ENCODE measurements around the gene ATN1. TPM values are rescaled to one million over a fixed set of nuclear protein-coding genes. Genes with fewer than 3 reads are reported as not detected.

ATN1 gene, protein sequence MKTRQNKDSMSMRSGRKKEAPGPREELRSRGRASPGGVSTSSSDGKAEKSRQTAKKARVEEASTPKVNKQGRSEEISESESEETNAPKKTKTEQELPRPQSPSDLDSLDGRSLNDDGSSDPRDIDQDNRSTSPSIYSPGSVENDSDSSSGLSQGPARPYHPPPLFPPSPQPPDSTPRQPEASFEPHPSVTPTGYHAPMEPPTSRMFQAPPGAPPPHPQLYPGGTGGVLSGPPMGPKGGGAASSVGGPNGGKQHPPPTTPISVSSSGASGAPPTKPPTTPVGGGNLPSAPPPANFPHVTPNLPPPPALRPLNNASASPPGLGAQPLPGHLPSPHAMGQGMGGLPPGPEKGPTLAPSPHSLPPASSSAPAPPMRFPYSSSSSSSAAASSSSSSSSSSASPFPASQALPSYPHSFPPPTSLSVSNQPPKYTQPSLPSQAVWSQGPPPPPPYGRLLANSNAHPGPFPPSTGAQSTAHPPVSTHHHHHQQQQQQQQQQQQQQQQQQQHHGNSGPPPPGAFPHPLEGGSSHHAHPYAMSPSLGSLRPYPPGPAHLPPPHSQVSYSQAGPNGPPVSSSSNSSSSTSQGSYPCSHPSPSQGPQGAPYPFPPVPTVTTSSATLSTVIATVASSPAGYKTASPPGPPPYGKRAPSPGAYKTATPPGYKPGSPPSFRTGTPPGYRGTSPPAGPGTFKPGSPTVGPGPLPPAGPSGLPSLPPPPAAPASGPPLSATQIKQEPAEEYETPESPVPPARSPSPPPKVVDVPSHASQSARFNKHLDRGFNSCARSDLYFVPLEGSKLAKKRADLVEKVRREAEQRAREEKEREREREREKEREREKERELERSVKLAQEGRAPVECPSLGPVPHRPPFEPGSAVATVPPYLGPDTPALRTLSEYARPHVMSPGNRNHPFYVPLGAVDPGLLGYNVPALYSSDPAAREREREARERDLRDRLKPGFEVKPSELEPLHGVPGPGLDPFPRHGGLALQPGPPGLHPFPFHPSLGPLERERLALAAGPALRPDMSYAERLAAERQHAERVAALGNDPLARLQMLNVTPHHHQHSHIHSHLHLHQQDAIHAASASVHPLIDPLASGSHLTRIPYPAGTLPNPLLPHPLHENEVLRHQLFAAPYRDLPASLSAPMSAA (N-terminal part only)
- 8.4 and 17.5 TPM in 2 replicates for total RNA-seq

DNA sequence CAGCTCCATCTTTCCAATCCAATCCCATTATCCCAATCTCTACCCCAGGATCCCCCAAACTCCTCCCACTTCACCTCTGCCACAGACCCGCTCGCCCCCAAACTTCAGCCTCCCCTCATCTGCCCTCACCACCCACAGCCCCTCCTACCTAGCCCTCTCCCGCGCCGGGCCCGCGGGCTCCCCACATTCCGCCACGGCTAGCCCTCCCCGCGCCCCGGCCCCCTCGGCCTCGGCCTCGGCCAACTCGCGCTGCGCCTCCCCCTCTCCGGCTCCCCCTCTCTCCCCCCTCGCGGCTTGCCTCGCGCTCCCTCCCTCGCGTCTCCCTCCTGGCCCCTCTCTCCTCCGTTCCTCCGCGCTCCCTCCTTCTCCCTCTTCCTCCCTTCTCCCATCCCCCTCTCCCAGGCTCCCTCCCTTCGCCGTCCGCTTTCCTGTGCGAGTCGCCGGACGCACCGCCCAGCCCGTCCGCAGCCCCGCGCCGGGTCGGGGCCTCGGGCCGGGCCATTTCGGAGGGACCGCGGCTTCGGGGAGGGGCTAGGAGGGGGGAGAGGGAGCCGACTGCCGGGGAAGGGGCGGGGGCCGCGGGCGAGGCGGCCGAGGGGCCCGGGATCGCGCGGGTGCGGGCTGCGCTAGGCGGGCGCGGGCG, at the start of gene ATN1:
Gene ATN1, plus strand, starts transcription at position 581 of the 643 bp plus-strand sequence. CDS start 6,043 bp downstream, outside the sequence.

DNA sequence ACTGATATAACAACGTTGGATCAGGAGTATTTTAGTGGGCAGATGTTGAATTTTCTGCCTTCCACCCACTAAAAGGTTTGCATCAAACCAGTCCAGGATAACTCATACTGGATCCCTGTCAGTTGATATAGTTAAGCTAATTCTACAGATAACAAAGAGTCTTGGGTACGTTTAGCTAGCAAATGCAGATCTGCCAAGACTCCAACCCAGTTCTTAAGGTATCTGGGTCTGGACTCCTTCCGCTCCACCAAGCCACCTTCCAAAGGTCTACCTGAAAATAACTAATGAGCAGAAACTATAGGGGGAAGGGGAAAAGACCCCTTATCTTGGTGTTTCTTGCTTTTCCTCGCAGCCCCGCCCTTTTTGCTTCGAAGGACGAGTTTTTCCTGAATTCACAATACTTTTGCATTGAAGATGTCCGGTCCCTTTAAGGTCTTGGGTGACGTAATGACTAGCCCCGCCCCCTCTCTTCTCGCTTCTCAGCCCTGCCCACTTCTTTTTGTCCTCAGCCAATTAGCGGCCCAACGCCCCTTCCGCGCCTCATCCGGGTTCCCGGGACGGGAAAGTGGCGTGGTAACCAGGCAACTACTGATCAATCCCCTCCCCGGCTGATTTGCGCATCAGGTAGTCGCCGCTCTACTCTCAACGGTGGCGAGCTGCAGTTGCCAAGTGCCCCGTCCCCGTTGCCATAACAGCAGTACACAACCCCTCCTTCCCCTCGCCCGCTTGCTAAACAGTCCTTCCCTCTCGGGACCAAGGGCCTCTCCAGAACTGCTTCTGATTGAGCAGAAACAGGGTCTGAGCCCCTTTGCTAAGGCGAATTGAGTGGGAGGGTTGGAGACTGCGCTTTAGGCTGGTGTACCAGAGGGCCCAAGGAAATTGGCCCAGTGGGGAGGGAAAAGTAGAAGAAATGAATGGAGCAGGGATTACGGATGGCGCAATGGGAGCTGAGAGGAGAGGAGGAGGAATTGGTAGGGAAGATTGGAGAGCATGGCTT, 23.2 kb upstream of the ATN1 start, which contains the start of gene LRRC23:
Gene LRRC23, plus strand, starts transcription at position 543 of the 997 bp plus-strand sequence. CDS start 812 bp downstream, outside the sequence.

DNA sequence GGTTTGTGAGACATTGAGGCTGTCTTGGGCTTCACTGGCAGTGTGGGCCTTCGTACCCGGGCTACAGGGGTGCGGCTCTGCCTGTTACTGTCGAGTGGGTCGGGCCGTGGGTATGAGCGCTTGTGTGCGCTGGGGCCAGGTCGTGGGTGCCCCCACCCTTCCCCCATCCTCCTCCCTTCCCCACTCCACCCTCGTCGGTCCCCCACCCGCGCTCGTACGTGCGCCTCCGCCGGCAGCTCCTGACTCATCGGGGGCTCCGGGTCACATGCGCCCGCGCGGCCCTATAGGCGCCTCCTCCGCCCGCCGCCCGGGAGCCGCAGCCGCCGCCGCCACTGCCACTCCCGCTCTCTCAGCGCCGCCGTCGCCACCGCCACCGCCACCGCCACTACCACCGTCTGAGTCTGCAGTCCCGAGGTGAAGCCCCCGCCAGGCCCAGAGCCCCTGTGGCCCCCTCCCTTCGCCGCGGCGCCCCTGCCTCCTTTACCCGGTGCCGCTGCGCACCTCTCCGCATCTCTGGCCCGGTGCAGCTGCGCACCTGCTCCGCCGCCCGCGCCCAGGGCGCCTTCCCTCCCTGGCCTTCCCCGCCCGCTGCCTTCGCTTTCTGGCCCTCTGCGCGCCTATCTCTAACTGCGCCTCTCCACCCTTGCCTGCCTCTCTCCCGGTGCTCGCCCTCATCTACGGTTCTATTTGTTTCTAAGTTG, 13.4 kb upstream of the ATN1 start, which contains the start of gene ENO2:
Gene ENO2, plus strand, starts transcription at position 335 of the 701 bp plus-strand sequence. CDS start 1,253 bp downstream, outside the sequence.

DNA sequence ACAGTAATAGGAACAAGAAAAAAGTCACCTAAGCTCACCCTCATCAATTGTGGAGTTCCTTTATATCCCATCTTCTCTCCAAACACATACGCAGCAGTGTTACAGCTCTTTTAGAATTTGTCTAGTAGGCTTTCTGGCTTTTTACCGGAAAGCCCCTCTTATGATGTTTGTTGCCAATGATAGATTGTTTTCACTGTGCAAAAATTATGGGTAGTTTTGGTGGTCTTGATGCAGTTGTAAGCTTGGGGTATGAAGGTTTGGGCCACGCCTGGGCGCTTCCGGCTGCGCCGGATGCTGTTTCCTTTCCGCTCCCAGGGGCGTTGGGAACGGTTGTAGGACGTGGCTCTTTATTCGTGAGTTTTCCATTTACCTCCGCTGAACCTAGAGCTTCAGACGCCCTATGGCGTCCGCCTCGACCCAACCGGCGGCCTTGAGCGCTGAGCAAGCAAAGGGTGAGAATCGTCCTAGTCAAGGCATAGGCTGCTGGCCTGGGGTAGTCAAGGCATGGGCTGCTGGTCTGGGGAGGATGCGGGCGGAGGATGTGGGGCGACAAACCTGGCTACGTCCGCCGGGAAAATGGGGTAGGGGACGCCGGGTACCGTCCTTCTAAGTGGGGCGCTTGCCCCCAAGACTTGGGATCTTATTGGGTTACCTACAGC, 16.1 kb downstream of the ATN1 start, which contains the start of the genes C12orf57 and RNU7-1:
Gene C12orf57, plus strand, starts transcription at position 301 of the 659 bp plus-strand sequence. Its CDS starts 100 bp downstream, at position 401.
Gene RNU7-1, plus strand, starts transcription at position 95 of the 659 bp plus-strand sequence.

DNA sequence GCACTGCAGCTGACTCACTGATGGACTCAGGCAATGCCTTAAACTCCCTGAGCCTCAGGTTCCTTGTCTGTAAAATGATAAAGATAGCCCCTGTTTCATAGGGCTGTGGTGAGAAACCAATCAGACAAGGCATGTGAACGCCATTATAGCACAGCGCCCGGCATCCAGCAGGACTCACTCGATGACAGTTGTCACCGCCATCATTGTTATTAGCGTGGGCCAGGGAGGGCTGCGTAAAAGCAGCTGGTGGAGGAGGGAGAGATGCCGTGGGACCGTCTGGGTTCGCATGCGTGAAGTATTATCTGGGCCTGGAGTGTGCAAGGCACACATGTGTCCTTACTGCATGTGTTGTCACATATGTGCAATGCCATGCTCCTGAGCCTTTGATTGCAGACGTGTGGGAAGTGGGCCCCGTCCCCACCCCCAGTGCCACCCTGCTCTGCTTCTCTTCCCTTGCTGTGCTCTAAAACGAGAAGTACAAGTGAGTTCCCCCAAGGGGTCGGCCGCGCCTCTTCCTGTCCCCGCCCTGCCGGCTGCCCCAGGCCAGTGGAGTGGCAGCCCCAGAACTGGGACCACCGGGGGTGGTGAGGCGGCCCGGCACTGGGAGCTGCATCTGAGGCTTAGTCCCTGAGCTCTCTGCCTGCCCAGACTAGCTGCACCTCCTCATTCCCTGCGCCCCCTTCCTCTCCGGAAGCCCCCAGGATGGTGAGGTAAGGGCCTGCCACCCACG, 23.2 kb downstream of the ATN1 start, which contains the start of gene PTPN6:
Gene PTPN6, plus strand, starts transcription at position 546 of the 730 bp plus-strand sequence. Its CDS starts 157 bp downstream, at position 703.

Other genes starting within 250 kb of the ATN1 start
- 11.6 and 14.3 TPM in 2 replicates for gene ZNF384, start 238.6 kb upstream of the ATN1 start, total RNA-seq
- not detected in 2 replicates for gene PIANP, start 227.1 kb upstream of the ATN1 start, total RNA-seq
- gene COPS7A, start 203.9 kb upstream of the ATN1 start, total RNA-seq, result 78.2 and 94.5 TPM in 2 replicates
- gene MLF2, start 174.8 kb upstream of the ATN1 start, total RNA-seq, result 359 and 402 TPM in 2 replicates
- 102 and 124 TPM in 2 replicates for gene PTMS, start 161.6 kb upstream of the ATN1 start, total RNA-seq
- 0.08 TPM in 1 of 2 replicates, not detected in the other for gene LAG3, start 155.4 kb upstream of the ATN1 start, total RNA-seq
- not detected in 2 replicates for gene CD4, start 138.4 kb upstream of the ATN1 start, total RNA-seq
- not detected in 2 replicates for gene GPR162, start 106.1 kb upstream of the ATN1 start, total RNA-seq
- gene P3H3, start 99.6 kb upstream of the ATN1 start, total RNA-seq, result 10.6 and 15.9 TPM in 2 replicates
- gene GNB3, start 87.0 kb upstream of the ATN1 start, total RNA-seq, result 0.47 and 0.49 TPM in 2 replicates
- 16.6 and 52.9 TPM in 2 replicates for gene CDCA3, start 76.7 kb upstream of the ATN1 start, total RNA-seq
- gene USP5, start 75.8 kb upstream of the ATN1 start, total RNA-seq, result 62.9 and 69.8 TPM in 2 replicates
- gene TPI1, start 60.4 kb upstream of the ATN1 start, total RNA-seq, result 989 and 1,326 TPM in 2 replicates
- 12.8 and 13.2 TPM in 2 replicates for gene SPSB2, start 54.7 kb upstream of the ATN1 start, total RNA-seq
- gene LRRC23, start 23.1 kb upstream of the ATN1 start, total RNA-seq, result 4.1 and 6.2 TPM in 2 replicates
- 0.68 and 2.1 TPM in 2 replicates for gene ENO2, start 13.4 kb upstream of the ATN1 start, total RNA-seq
- gene RNU7-1, start 15.9 kb downstream of the ATN1 start, total RNA-seq, result not detected in 2 replicates
- gene C12orf57, start 16.1 kb downstream of the ATN1 start, total RNA-seq, result 146 and 147 TPM in 2 replicates
- 20.9 and 24.3 TPM in 2 replicates for gene PTPN6, start 23.4 kb downstream of the ATN1 start, total RNA-seq
- gene PHB2, start 42.7 kb downstream of the ATN1 start, total RNA-seq, result 300 and 356 TPM in 2 replicates
- 87.1 and 114 TPM in 2 replicates for gene EMG1, start 43.0 kb downstream of the ATN1 start, total RNA-seq
- gene LPCAT3, start 90.5 kb downstream of the ATN1 start, total RNA-seq, result 17.3 and 32.2 TPM in 2 replicates
- 1.9 and 6.0 TPM in 2 replicates for gene C1S, start 132.8 kb downstream of the ATN1 start, total RNA-seq
- gene C1R, start 164.5 kb downstream of the ATN1 start, total RNA-seq, result 11.9 and 12.6 TPM in 2 replicates
- 19.4 and 29.4 TPM in 2 replicates for gene C1RL, start 181.3 kb downstream of the ATN1 start, total RNA-seq
- not detected in 2 replicates for gene RBP5, start 200.9 kb downstream of the ATN1 start, total RNA-seq
- gene CLSTN3, start 202.4 kb downstream of the ATN1 start, total RNA-seq, result 6.4 and 17.6 TPM in 2 replicates

All from hair follicular keratinocyte (primary cell).